GM19099 (cell line): ENCODE results near the gene PLB1.

Source experiments
- POLR2A ChIP-seq: IDR thresholded peaks from 3 replicates; pipeline ENCODE4 v1.6.1; 2011; ENCODE audit warnings: low read depth; ENCODE audit not compliant: insufficient read length; ENCODE audit errors: extremely low read depth

PLB1 gene

DNA sequence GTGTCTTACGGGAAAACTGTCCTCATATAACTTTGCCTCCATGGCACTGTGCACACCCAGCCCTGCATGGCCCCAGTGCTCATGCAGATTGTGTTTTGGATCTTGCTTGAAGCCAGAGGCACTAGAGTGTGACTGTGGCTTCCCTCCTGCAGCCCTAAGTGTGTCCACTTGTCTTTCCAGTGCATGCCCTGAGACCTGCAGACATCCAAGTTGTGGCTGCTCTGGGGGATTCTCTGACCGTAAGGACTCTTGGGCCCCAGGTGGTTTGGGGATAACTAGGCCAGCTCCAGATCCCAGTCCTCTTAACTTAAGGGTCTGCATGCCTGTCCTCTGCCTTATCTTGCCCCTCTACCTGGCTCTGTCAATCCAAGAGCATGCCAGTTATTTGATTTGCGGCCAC lies 96.6 kb downstream of the PLB1 start:
- no peak for TF ChIP-seq POLR2A

GRCh38 chr2:28593160-28593755 lies 97.4 kb downstream of the PLB1 start:
- TF ChIP-seq POLR2A: no peak

DNA sequence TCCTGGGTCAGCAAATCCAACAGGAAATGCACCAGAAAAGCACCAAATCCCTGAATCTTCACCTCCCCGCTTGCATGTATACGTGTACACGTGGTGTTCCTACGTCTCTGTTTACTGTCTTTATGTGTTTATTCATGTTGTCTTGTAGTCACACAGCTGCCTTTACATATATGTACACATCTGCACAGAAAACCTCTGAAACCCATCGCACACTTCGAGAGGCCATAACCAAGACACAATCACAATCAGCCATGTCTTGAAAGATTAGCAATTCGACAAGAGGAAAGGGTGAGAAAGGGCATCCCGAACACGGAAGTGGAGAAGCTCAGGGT lies 98.1 kb downstream of the PLB1 start:
- TF ChIP-seq POLR2A: no peak

DNA sequence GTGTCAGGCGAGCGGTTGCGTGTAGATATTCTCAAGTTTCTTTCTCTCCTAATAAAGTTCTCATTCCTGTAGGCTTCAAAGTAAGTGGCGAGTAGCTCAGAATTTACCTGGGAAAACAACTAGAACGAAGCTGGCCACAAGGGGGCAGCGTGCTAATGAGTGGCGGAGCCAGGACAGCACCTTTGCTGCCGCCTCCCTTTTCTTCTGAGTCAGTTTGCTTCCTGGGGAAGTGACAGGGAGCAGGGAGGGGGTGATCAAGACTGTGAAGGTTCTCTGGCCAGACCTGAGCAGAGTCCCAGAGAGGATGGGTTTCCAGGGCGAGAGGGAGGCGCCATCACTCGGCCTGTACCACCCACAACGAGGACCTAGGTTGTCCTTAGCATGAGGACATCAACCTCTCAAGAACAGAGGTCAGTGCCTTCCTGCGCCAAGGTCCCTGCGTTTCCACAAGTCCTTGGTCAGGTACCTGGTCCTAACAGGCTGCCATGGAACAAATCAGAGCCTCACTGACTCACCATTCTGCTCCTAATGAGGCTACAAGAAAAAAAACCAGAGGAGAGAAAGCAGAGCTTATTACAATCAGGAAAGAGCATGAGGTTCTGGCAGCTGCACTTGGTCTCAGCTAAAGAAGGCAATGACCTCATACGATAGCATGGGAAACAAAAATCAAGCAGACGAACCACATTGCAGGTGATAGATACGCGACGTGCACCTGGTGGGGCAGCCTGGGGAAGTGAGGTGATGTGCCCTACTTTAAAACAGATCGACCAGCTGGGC lies 98.7 kb downstream of the PLB1 start:
- TF ChIP-seq POLR2A: no peak

DNA sequence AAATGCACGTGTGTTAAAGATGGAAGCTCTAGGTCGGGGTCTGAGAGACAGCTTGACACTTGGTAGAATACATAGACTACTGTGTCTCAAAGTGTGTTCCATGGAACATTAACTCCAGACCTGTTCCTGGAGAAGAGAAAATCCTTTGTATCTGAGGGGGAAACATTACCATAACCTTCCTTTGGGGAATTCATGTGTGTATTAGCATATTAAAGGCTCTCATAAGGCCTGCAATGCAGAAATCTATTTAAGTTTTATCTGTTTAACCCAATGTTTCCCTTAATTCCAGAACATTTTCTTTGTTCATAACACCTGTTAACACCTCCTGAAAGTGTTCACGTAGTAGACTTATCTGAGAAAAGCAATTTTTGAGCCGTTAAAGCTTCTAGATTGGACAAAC lies 99.5 kb downstream of the PLB1 start:
- TF ChIP-seq POLR2A: no peak

- no peak for TF ChIP-seq POLR2A
Measured at GRCh38 chr2:28598484-28598883, 102.6 kb downstream of the PLB1 start.

- TF ChIP-seq POLR2A: no peak
Measured at GRCh38 chr2:28600181-28600580, 104.3 kb downstream of the PLB1 start.

- TF ChIP-seq POLR2A: no peak
Measured at GRCh38 chr2:28601616-28602015, 105.8 kb downstream of the PLB1 start.

GRCh38 chr2:28602136-28602660 lies 106.3 kb downstream of the PLB1 start:
- no peak for TF ChIP-seq POLR2A

DNA sequence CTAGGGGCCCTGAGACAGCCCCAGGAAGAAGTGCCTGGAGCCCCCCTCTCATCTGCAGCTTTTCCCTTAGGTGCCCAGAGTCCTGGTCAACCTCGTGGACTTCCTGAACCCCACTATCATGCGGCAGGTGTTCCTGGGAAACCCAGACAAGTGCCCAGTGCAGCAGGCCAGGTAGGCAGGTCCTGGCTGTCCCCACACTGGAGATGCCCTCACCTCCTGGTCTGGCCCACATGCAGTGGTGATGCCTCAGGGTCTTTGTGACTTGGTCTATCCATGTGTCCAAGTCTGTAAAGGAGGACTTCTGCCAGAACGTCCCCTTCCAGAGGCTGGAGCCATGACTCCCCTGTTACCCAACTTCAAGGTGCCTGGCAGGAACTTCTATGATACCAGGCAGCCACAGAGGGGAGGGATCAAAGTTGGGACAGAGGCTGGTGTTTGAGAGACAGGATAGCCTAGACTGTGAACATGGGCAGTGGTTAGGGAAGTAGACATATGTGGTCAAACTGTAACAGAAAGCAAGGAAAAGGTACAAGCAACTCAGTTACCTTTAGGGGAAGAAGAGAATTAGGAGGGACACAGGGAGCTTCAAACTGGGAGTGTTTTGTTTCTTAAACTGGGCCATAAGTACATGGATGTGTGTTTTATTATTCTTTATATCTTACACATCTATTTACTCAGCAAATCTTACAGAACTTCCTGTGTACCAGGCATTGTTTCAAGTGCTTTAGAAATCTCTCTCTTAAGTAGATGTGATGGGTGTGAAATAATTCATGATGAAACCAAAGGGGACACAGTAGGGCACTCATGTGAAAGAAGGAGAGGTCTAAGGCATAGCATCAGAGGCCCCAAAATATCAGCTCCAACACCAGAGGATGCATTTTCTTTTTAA lies 107.1 kb downstream of the PLB1 start:
- TF ChIP-seq POLR2A: no peak

DNA sequence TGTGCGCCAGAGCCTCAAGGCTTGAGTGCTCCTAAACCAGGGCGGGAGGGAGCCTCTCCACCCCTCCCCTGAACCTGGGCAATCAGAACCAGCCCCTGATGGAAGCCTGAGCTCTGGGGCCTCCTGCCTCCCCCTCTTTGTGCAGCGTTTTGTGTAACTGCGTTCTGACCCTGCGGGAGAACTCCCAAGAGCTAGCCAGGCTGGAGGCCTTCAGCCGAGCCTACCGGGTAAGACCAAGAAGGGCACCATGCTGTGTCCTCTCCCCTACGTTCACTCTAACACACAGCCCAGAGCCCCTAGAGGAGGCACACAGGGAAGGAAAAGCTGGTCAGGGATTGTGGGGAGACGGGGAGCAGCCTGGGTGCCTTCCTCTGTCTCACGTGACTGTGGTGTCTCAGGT lies 108.0 kb downstream of the PLB1 start:
- TF ChIP-seq POLR2A: no peak

DNA sequence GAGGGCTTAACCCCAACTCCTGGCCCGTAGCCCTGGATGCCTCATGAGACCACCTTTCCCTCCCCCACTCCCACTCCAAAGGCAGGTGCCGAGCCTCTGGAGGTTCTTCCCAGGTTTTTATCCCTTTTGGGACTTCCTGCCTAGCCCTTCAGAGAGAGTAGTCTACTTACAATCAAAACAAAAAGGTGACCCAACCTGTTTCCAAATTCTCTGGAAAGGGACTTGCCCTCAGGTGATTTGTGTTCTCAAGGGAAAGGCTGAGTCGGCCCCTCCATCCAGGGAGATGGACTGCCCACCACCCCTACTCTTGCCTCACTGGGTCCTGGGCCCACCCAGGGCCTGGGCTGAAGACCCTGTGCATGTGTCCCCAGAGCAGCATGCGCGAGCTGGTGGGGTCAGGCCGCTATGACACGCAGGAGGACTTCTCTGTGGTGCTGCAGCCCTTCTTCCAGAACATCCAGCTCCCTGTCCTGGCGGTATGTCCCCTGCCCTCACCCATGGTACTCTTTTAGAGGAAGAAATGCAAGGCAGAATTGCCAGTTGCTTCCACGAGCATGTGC lies 108.5 kb downstream of the PLB1 start:
- no peak for TF ChIP-seq POLR2A

DNA sequence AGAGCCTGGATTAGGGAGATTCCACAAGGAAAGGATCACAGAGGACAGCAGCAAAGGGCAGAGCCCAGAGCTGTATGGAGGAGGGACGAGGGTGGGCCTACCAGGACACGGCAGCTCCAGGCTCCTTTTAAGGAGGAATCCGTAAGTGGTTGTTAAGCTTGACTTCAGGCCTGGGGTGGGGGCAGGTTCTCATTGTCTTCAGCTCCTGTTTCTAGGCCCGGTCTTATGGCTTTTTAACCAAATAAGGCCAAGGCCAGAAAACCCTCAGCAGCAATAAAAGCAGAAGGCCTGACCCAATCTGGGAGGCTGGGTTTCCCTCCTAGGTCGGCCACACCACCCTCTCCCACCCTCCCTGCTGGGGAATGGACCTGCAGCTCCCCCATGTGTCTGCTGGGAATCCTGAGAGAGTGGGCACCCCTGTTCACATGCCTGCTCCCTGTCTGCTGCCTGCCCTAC lies 111.2 kb downstream of the PLB1 start:
- TF ChIP-seq POLR2A: no peak

DNA sequence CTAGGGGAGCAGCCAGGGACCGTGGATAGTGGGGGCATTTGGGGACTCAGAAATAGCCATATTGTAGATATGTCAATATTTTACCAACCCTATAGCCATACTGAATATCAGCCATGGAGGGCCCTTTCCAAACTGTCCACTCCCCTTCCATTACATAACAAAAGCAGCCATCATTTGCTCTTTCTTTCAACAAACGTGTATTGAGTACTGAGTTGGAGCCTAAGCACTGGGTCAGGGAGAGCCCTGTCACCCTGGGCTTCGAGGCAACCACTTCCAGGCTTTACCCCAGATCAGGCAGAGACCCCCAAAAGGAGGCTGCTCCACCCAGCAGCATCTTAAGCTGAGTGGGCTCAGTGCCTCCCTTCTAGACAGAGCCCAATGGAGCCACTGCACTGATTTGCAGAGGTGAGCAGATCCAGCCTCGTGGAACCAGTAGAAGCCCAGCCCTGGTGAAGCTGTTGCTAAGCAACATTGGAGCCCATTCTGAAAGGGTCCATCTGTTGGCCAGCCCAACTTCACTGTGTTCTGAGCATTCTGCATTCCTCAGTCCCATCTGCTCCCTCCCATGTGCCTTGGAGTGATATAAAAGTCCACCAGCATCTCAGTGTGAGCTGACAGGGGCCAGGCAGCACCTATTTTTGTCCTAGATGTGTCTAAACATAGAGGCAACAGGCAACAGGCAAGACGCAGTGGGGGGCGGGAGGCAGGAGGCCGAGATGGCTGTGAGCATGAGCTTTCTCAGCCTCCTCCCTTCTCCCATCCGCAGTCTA lies 112.1 kb downstream of the PLB1 start:
- no peak for TF ChIP-seq POLR2A
